Esophagus muscularis mucosa (tissue), 4 donors: ENCODE data around the gene MRPS11. TPM values are rescaled to one million over a fixed set of nuclear protein-coding genes. Genes with fewer than 3 reads are reported as not detected.

Experiments
- DNase-seq: peaks from one replicate; pipeline ENCODE4 v3.0.0-alpha.2; 2017; ENCODE audit errors: extremely low spot score
- H3K27ac ChIP-seq, 4 donors: fragments of 200-600 bp; sonication (generic); replicated peaks in 1 of 4; 1 replicate in 3 of 4; 2 replicates in 1 of 4; pipeline ENCODE4 v1.5.1; 2016 to 2019; ENCODE audit warnings: mild to moderate bottlenecking in 1 of 4
- H3K27me3 ChIP-seq, 4 donors: fragments of 200-600 bp; sonication (generic); one replicate each; pipeline versions ENCODE4 v1.5.1 to v1.6.0; 2016 to 2019
- H3K36me3 ChIP-seq, 4 donors: fragments of 200-600 bp; sonication (generic); one replicate each; pipeline ENCODE4 v1.5.1; 2016 to 2019
- H3K4me1 ChIP-seq, 4 donors: fragments of 200-600 bp; sonication (generic); one replicate each; pipeline ENCODE4 v1.5.1; 2016 to 2019
- H3K4me3 ChIP-seq, 4 donors: fragments of 200-600 bp; sonication (generic); 1 replicate in 2 of 4; 2 replicates in 2 of 4; pipeline ENCODE4 v1.5.1; 2016 to 2019; ENCODE audit warnings: mild to moderate bottlenecking in 4 of 4, moderate library complexity in 1 of 4
- H3K9me3 ChIP-seq, 4 donors: fragments of 200-600 bp; sonication (generic); 1 replicate in 3 of 4; 2 replicates in 1 of 4; pipeline ENCODE4 v1.5.1; 2016 to 2019
- EP300 ChIP-seq: sonication (generic); formaldehyde crosslinking; IDR thresholded peaks from one replicate; pipeline ENCODE4 v1.6.1; 2017; ENCODE audit warnings: antibody characterized with exemption
- POLR2A ChIP-seq: fragments of 450-650 bp; IDR thresholded peaks from one replicate; pipeline ENCODE4 v1.6.1; 2017; ENCODE audit warnings: antibody characterized with exemption, moderate library complexity, mild to moderate bottlenecking, low read depth
- POLR2AphosphoS5 ChIP-seq, 2 donors: sonication (generic); formaldehyde crosslinking; IDR thresholded peaks; one replicate each; pipeline ENCODE4 v1.6.1; 2017; ENCODE audit warnings: antibody characterized with exemption in 2 of 2
- WGBS: methylation state at CpG from one replicate; pipeline ENCODE4 v1.1.5; 2018; 5-methylcytosine and 5-hydroxymethylcytosine counted together
- intact Hi-C: fragments of 100-400 bp; cut with DNase I; formaldehyde crosslinking; loops from one replicate; pipeline ENCODE4 v1.15.1; 2023
- total RNA-seq, 4 donors: library from RNA; depleted of rRNA; stranded (reverse); fragments of >200 nt; gene quantifications; one replicate each; pipeline versions ENCODE4 v1.1.0 to v1.2.1, GENCODE V29; 2016
- TF ChIP-seq, protein P1 (sequence below), 3 experiments: fragments of 200-600 bp in 2 of 3; fragments of 450-650 bp in 1 of 3; sonication (generic) in 2 of 3; IDR thresholded peaks; one replicate each; pipeline ENCODE4 v1.5.1; 2017 to 2019; ENCODE audit warnings: antibody characterized with exemption in 3 of 3, mild to moderate bottlenecking in 2 of 3, moderate library complexity in 1 of 3

The MRPS11 gene
- total RNA-seq, 4 donors from 2014 or later = 25.7 to 44.9 (median 34.2) TPM

- WGBS = 97% methylated on average over 1 of the region's 1 CpG
- Histone ChIP-seq H3K9me3 (no peaks in the 10 kb centered on the region), H3K27me3 (no peaks in the 10 kb centered on the region), H3K27ac (no peak overlapping the region), H3K4me1 (no peaks in the 10 kb centered on the region), H3K36me3 (peaks cover 18 to 63% (median 32%) of the 10 kb centered on the region in 4 donors), H3K4me3 (no peak overlapping the region)
- TF ChIP-seq EP300 = no peak
- TF ChIP-seq POLR2AphosphoS5 (IDR thresholded peaks at IDR 0.05) = no peak
- TF ChIP-seq, protein P1, sequence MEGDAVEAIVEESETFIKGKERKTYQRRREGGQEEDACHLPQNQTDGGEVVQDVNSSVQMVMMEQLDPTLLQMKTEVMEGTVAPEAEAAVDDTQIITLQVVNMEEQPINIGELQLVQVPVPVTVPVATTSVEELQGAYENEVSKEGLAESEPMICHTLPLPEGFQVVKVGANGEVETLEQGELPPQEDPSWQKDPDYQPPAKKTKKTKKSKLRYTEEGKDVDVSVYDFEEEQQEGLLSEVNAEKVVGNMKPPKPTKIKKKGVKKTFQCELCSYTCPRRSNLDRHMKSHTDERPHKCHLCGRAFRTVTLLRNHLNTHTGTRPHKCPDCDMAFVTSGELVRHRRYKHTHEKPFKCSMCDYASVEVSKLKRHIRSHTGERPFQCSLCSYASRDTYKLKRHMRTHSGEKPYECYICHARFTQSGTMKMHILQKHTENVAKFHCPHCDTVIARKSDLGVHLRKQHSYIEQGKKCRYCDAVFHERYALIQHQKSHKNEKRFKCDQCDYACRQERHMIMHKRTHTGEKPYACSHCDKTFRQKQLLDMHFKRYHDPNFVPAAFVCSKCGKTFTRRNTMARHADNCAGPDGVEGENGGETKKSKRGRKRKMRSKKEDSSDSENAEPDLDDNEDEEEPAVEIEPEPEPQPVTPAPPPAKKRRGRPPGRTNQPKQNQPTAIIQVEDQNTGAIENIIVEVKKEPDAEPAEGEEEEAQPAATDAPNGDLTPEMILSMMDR (IDR thresholded peaks at IDR 0.05) = no peak
- TF ChIP-seq POLR2A = no peak
- DNase-seq = no peak
- intact Hi-C loops = no loop called here
Observed at GRCh38 chr15:88529021-88529630, 61.6 kb downstream of the MRPS11 start.

Other genes with a start within 250 kb of the MRPS11 start
- gene NTRK3, start 211.0 kb upstream of the MRPS11 start, total RNA-seq = 1 to 10 TPM; 1.7 to 6.3 (median 3.0) TPM
- 10 to 100 TPM; 14.5 to 27.8 (median 25.1) TPM for gene MRPL46, start 320 bp upstream of the MRPS11 start, total RNA-seq
- gene DET1, start 79.0 kb downstream of the MRPS11 start, total RNA-seq = 1 to 10 TPM; 4.0 to 6.6 (median 5.6) TPM
- 10 to 100 TPM; 13.3 to 29.0 (median 23.4) TPM for gene AEN, start 153.6 kb downstream of the MRPS11 start, total RNA-seq
- gene ISG20, start 171.3 kb downstream of the MRPS11 start, total RNA-seq = 10 to 100 TPM in 2 of 4 donors, 1 to 10 TPM in 2; 6.1 to 21.2 (median 9.8) TPM